Ovary (tissue), 3 donors: ENCODE data around the gene KCTD17.

Experiments
- CTCF ChIP-seq, 3 donors: fragments of 450-650 bp in 2 of 3; fragments of 200-600 bp in 1 of 3; IDR thresholded peaks; one replicate each; pipeline versions ENCODE4 v1.5.1 to v1.8.0; 2016 to 2022; ENCODE audit warnings: antibody characterized with exemption in 3 of 3, mild to moderate bottlenecking in 1 of 3
- EP300 ChIP-seq: sonication (generic); formaldehyde crosslinking; IDR thresholded peaks from one replicate; pipeline ENCODE4 v1.6.1; 2017; ENCODE audit warnings: antibody characterized with exemption
- donor health status: DM: no; HTN: no; CAD: no.

GRCh38 chr22:37062702-37063381, 11.3 kb downstream of the KCTD17 start:
- no peak for TF ChIP-seq CTCF (IDR thresholded peaks at IDR 0.05)
- no peak for TF ChIP-seq EP300
